Erythroblast (primary cell): Measurements from ENCODE around the gene TCF3.
A peak's percentile ranks its signal among the peaks of the same experiment; 100 is the strongest.
"Not testable (repeated sequence)": the region's sequence is repeated elsewhere in the genome, so short reads cannot be mapped to it uniquely, and the experiment has no call there.

Experiments used
- DNase-seq, 2 experiments: peaks; one replicate each; lab custom pipeline; 2025; lab: John Stamatoyannopoulos, UW
- GATA1 ChIP-seq: IDR thresholded peaks from 2 replicates; pipeline ENCODE4 v1.6.1; 2011; ENCODE audit warnings: low read depth, mild to moderate bottlenecking, control low read depth, low read length, moderate library complexity
- POLR2A ChIP-seq: IDR thresholded peaks from 2 replicates; pipeline ENCODE4 v1.6.1; 2011; ENCODE audit warnings: mild to moderate bottlenecking, low read length

TCF3 gene

DNA sequence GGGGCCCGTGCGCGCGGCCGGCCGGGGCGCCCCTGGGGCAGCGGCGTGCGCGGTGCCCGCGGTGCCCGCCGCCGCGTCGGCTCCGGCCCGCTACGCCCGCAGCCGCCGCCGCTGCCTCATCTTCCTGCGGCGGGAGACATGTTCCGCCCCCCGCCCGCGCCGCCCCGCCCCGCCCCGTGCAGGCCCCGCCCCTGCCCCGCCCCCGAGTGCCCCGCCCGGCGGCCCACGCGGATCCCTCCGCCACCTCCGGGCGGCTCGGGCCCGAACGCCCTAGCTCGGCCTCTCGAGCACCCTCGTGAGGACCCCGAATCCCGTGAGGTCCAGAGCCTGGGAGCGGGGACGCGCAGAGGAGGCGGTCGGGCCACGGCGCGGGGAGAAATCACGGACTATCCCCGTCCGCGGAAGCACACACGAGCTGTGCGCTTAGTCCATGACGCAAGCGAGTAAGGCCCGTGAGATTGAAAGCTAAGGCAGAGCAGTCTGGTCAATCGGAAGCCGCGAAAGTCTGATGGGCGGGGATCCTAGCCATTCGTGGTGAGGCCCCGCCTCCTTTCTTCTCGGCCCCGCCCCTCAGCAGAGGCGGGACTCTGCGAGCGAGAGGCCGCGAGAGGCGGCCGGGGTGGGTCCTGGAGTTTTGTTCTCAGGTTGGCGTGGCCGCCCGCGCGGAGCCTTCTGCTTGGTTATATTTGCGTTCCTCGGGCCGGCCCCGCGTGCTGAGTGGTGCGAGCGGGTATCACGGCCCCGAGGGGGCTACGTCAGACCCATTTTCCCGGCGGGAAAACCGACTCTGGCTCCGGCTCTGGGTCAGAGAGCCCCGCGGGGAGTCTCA lies at the start of gene TCF3:
TCF3 (minus strand) TSS at position 145 of the 829 bp plus-strand sequence. CDS start 2,367 bp downstream, outside the sequence.
- TF ChIP-seq POLR2A (peak; percentile 72), GATA1 (no peak)

DNA sequence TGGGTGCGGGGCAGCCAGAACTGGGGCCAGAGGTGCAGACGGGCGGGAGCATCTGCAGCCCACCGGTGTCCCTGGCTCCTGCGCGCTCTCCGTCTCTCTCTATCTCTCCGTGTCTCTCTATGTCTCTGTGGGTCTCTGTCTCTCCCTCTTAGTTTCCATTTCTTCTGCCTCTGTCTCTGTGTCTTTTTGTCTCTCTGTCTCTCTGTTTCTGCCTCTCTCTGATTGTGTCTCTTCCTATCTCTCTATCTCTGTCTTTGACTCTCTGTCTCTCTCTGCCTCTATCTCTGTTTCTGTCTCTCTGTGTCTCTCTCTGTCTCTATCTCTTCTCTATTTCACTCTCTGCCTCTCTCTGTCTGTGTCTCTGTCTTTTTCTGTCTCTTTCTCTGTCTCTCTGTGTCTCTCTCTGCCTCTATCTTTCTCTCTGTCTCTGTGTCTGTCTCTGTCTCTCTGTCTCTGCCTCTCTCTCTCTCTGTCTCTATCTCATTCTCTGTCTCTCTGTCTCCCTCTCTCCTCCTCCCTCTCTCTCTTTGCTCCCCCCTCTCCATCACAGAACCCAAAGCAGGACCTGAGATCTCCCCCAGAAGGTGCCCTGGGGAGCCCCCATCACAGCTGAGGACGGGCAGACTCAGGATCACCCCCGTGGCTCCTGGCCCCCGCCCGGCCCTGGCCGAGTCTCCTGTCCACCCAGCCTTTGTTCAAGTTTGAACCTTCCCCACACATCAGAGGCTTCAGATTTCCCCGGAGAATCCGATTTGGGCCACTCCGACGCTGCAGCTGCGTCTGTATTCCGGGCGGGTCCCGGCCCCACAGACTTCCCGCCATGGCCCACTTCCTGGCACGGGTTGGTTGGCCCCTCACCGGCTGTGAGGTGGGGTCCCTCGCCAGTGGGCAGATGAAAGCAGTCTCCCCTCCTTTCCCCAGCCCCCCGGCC lies 48.6 kb upstream of the TCF3 start:
- TF ChIP-seq GATA1 (no peak), POLR2A (no peak)
- no peak for DNase-seq

More for the DNA sequence above, at the start of gene TCF3:
- DNase-seq = peak; percentile 99 to 100

DNA sequence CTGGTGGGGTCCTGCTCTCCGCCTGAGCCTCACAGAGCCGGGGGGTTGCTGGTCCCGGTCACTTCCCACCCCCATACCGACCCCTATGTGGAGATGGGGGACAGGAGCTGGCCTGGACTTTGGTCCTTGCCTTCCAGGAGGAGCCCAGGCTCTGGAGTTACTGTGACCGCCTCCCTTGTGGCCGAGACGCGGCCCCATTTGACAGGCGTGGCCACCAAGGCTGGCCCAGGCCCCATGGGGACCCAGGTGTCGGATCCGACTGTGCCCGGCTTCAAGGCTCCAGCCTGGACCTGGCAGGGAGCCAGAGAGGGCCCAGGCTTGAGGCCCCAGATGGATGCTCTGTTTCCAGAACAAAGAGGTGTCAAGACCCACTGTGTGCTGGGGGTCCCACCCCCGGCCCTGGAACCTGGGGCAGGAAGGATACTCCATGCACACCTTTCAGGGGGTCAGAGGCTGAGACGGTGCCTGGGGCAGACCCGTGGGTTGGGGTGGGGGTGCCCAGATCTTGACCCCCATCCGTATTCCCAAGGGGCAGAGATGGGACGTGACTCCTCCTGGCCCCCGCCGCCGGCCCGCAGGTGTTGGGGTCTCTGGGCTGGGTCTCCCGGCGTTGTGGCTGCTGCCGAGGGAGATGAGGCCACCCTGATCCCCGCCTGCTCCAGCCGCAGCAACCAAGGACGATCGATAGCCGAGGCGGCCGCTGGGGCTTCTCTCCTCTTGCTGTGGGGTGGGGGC lies 47.8 kb upstream of the TCF3 start:
- DNase-seq = no peak
- TF ChIP-seq POLR2A (no peak), GATA1 (no peak)

DNA sequence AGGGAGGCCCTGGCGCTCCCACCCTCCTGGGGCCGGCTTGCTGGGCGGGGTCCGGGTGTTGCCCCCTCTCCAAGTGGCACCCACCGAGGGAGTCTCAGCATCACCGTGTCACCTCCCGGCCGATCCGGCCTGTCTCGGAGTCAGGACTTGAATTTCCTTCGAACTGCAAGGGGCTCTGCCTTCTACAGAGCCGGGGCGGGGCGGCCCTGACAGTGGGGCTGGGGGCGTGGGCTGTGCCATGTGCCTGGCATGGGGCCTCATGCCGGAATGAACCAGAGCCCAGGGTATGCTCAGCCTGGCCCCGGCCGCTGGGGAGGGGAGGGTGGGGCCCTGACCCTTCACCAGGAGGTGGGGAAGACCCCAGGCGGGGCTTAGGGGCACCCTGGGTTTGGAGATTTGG lies 47.0 kb upstream of the TCF3 start:
- no peak for DNase-seq
- TF ChIP-seq POLR2A (no peak), GATA1 (no peak)

GRCh38 chr19:1698636-1699035 lies 46.2 kb upstream of the TCF3 start:
- TF ChIP-seq POLR2A (no peak), GATA1 (no peak)
- no peak for DNase-seq

DNA sequence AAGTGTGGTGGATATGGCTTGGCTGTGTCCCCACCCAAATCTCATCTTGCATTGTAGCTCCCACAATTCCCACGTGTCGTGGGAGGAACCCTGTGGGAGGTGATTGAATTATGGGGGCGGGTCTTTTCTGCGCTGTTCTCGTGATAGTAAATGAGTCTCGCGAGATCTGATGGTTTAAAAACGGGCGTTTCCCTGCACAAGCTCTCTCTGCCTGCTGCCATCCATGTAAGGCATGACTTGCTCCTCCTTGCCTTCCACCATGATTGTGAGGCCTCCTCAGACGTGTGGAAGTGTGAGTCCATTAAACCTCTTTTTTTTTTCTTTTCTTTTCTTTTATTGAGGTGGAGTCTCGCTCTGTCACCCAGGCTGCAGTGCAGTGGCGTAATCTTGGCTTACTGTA lies 43.1 kb upstream of the TCF3 start:
- DNase-seq = not testable (repeated sequence)

GRCh38 chr19:1691589-1692290 lies 39.3 kb upstream of the TCF3 start:
- no peak for DNase-seq
- TF ChIP-seq GATA1 (no peak), POLR2A (no peak)

GRCh38 chr19:1690699-1691307 lies 38.4 kb upstream of the TCF3 start:
- TF ChIP-seq POLR2A = no peak
- TF ChIP-seq GATA1 = no peak
- DNase-seq = peak; percentile 82 to 90

DNA sequence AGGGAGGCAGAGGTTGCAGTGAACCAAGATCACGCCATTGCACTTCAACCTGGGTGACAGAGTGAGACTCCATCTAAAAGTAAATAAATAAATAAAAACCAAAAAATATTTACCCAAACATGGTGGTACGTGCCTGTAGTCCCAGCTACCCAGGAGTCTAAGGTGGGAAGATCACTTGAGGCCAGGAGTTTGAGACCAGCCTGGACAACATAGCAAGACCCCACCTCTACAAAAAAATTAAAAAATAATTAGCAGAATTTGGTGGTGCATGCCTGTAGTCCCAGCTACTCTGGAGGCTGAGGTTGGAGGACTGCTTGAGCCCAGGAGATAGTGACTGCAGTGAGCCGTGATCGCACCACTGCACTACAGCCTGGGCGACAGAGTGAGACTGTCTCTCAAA lies 33.4 kb upstream of the TCF3 start:
- DNase-seq = not testable (repeated sequence)

DNA sequence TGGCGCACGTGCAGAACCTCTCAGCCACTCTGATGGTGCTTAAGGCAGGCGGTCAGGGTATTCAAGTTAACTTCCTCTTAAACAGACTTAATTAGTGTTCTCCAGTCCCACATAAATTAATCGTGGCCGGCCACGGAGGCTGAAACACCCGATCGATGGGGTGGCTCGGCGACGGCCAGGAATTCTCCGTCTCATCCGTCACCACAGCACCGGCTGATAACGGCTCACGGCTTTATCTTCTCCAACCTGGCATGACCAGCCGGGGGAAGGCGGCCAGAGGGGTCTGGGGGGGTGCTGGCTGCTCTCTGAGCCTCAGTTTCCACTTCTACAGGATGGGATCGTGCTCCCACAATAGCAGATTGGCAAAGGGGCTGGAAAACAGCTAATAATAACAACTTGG lies 32.6 kb upstream of the TCF3 start:
- no peak for TF ChIP-seq POLR2A
- no peak for TF ChIP-seq GATA1
- no peak for DNase-seq

DNA sequence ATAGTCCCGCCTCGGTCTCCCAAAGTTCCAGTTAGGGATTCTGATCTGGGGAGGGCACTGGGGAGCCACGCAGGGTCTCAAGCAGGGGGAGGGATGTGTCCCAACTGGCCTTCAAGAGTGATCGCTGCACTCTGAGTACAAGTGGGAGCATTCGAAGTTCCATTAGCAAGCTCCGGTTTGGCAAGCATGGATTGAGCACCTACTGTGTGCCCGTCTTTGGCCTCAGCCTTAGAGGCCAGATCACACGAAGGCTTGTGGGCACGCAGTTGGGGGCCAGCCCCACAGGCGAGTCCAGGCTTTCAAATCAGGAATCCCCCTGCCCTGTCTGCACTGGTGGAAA lies 32.1 kb upstream of the TCF3 start:
- TF ChIP-seq POLR2A (no peak), GATA1 (no peak)
- no peak for DNase-seq

DNA sequence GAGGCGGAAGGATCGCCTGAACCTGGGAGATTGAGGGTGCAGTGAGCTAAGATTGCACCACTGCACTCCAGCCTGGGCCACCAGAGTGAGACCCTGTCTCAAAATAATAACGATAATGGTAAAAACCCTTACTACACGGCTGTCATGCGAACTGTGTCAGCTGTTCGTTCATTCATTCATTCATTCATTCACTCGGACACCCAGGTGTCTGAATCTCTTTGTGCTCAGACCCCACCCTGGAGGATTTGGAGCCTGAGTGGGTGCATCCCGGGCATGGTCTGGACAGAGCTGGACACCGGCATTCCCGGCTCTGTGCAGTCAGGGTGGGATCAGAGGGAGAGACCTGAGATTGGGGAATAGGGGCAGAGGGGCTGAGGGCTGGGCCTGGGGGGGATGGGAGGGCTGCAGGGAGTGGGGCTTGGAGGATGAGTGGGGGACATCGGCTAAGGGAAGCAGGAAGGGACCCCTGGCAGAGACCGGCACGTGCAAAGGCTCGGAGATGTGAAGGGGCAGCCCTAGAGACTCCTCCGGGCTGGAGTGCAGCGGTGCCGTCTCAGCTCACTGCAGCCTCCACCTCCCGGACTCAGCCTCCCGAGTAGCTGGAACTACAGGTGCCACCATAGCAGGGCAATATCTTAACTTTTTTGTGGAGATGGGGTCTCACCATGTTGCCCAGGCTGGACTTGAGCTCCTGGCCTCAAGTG lies 31.6 kb upstream of the TCF3 start:
- no peak for DNase-seq
- TF ChIP-seq GATA1 (no peak), POLR2A (no peak)

DNA sequence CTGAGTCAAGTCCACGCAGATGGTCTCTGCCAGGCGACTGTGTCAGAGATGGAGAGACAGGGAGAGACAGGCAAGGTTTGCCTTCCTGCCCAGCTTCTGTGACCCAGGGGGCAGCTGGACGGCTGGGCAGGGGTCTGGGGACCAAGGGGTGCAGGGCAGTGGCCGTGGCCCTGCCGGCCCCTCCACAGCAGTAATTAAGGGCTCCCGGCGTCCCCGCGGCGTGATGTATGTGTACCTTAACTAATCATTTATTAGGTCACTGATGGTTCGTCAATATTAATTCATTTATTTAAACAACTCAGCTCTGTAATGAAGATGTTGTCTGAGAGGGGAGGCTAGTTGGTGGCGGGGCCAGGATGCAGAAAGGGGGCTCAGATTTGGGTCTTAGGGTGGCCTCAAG lies 28.6 kb upstream of the TCF3 start:
- DNase-seq = no peak
- no peak for TF ChIP-seq GATA1
- TF ChIP-seq POLR2A = no peak
